GM12874 (cell line): ENCODE data around the gene KRTAP5-1.

Experiments used
- CTCF ChIP-seq: IDR thresholded peaks from 2 replicates; pipeline ENCODE4 v1.5.1; 2011; ENCODE audit warnings: low read depth, mild to moderate bottlenecking, control low read depth, low read length, moderate library complexity; ENCODE audit not compliant: insufficient read depth

Gene KRTAP5-1

GRCh38 chr11:1565173-1565903, 19.7 kb downstream of the KRTAP5-1 start:
- no peak for TF ChIP-seq CTCF

GRCh38 chr11:1564535-1565172, 20.4 kb downstream of the KRTAP5-1 start:
- no peak for TF ChIP-seq CTCF

GRCh38 chr11:1563697-1564534, 21.2 kb downstream of the KRTAP5-1 start:
- TF ChIP-seq CTCF = no peak

- no peak for TF ChIP-seq CTCF
These were observed 21.9 kb downstream of the KRTAP5-1 start for GRCh38 chr11:1563149-1563638.

GRCh38 chr11:1562469-1563148, 22.5 kb downstream of the KRTAP5-1 start:
- TF ChIP-seq CTCF = no peak

- no peak for TF ChIP-seq CTCF
These were observed 23.1 kb downstream of the KRTAP5-1 start for GRCh38 chr11:1561955-1562354.
